Spleen (tissue), 7 donors: ENCODE measurements around the gene RBM23.

Experiments used
- POLR2A ChIP-seq, 3 donors: fragments of 450-650 bp; IDR thresholded peaks; one replicate each; pipeline ENCODE4 v1.5.1; 2017; ENCODE audit warnings: antibody characterized with exemption in 3 of 3, mild to moderate bottlenecking in 1 of 3
- POLR2AphosphoS5 ChIP-seq, 3 donors: sonication (generic); formaldehyde crosslinking; IDR thresholded peaks; one replicate each; pipeline ENCODE4 v1.5.1; 2017; ENCODE audit warnings: antibody characterized with exemption in 3 of 3
- TF ChIP-seq, protein P1 (sequence below), 11 experiments: fragments of 200-600 bp in 7 of 11; fragments of 450-650 bp in 4 of 11; sonication (generic) in 4 of 11; IDR thresholded peaks in 8 of 11; conservative IDR thresholded peaks in 3 of 11; 1 replicate in 7 of 11; 2 replicates in 4 of 11; pipeline versions ENCODE4 v1.4.0 to v1.8.0; 2016 to 2021; ENCODE audit warnings: antibody characterized with exemption in 11 of 11, inconsistent platforms in 4 of 11, mild to moderate bottlenecking in 1 of 11
- donor health status: DM: no; HTN: no; CAD: no; lungs with moderate emphysema.
- donor health status: DM: no; HTN: no; CAD: no.
- donor health status: DM: no; HTN: no; CAD: no.

DNA sequence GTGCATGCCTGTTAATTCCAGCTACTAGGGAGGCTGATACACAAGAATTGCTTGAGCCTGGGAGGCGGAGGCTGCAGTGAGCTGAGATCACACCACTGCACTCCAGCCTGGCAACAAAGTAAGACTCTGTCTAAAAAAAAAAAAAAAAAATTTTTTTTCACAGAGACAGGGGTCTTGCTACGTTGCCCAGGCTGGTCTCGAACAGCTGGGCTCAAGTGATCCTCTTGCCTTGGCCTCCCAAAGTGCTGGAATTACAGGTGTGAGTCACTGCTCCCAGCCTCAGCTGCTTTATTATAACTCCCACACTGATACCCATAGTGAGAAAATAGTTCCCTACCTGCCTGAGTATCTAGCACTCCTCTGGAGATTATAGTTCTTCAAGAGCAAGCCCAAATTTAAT is 26.7 kb upstream of the RBM23 start:
- TF ChIP-seq, protein P1, sequence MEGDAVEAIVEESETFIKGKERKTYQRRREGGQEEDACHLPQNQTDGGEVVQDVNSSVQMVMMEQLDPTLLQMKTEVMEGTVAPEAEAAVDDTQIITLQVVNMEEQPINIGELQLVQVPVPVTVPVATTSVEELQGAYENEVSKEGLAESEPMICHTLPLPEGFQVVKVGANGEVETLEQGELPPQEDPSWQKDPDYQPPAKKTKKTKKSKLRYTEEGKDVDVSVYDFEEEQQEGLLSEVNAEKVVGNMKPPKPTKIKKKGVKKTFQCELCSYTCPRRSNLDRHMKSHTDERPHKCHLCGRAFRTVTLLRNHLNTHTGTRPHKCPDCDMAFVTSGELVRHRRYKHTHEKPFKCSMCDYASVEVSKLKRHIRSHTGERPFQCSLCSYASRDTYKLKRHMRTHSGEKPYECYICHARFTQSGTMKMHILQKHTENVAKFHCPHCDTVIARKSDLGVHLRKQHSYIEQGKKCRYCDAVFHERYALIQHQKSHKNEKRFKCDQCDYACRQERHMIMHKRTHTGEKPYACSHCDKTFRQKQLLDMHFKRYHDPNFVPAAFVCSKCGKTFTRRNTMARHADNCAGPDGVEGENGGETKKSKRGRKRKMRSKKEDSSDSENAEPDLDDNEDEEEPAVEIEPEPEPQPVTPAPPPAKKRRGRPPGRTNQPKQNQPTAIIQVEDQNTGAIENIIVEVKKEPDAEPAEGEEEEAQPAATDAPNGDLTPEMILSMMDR (IDR thresholded peaks at IDR 0.05 in 8 of 11, conservative IDR thresholded peaks at IDR 0.05 in 3 of 11), result no peak
- TF ChIP-seq POLR2A (IDR thresholded peaks at IDR 0.05) (no peak), POLR2AphosphoS5 (IDR thresholded peaks at IDR 0.05) (no peak)
